H9 (cell line): ENCODE results near the gene AACS. TPM values are rescaled to one million over a fixed set of nuclear protein-coding genes. Genes with fewer than 3 reads are reported as not detected.

Experiments used
- DNase-seq: peaks from one replicate; pipeline ENCODE4 v3.0.0-alpha.2; 2017
- H2AFZ ChIP-seq: one replicate; pipeline ENCODE4 v1.6.1; 2013; ENCODE audit warnings: mild to moderate bottlenecking, low read length, control low read depth, moderate library complexity
- H2AK5ac ChIP-seq: 2 replicates; pipeline ENCODE4 v1.6.1; 2013; ENCODE audit warnings: low read length, control low read depth, mixed read lengths; ENCODE audit not compliant: insufficient read length
- H2BK120ac ChIP-seq: one replicate; pipeline ENCODE4 v1.6.1; 2013; ENCODE audit warnings: low read depth, mild to moderate bottlenecking, low read length, control low read depth, inconsistent platforms; ENCODE audit not compliant: poor library complexity, severe bottlenecking
- H2BK12ac ChIP-seq: 2 replicates; pipeline ENCODE4 v1.6.1; 2013; ENCODE audit warnings: low read length, control low read depth, mixed read lengths, low read depth; ENCODE audit not compliant: insufficient read length
- H2BK15ac ChIP-seq: 2 replicates; pipeline ENCODE4 v1.6.1; 2013; ENCODE audit warnings: low read depth, low read length, control low read depth
- H2BK20ac ChIP-seq: one replicate; pipeline ENCODE4 v1.6.1; 2013; ENCODE audit warnings: low read depth, mild to moderate bottlenecking, low read length, control low read depth, inconsistent platforms; ENCODE audit not compliant: poor library complexity, severe bottlenecking
- H2BK5ac ChIP-seq: 2 replicates; pipeline ENCODE4 v1.6.1; 2013; ENCODE audit warnings: low read length, control low read depth, mixed read lengths; ENCODE audit not compliant: insufficient read length
- H3K14ac ChIP-seq: 2 replicates; pipeline ENCODE4 v1.6.1; 2013; ENCODE audit warnings: low read length, control low read depth; ENCODE audit not compliant: insufficient read depth
- H3K18ac ChIP-seq: 2 replicates; pipeline ENCODE4 v1.6.1; 2013; ENCODE audit warnings: low read depth, mild to moderate bottlenecking, mixed read lengths, low read length, control low read depth; ENCODE audit not compliant: insufficient read length
- H3K23ac ChIP-seq: 2 replicates; pipeline ENCODE4 v1.6.1; 2013; ENCODE audit warnings: low read length, control low read depth, mixed read lengths, low read depth; ENCODE audit not compliant: insufficient read length
- H3K23me2 ChIP-seq: 2 replicates; pipeline ENCODE4 v1.6.1; 2013; ENCODE audit warnings: low read depth, mild to moderate bottlenecking, mixed read lengths, low read length, control low read depth; ENCODE audit not compliant: insufficient read length, poor library complexity, severe bottlenecking
- H3K27ac ChIP-seq: 2 replicates; pipeline ENCODE4 v1.5.1; 2013; ENCODE audit warnings: low read length, control low read depth, mixed read lengths, low read depth; ENCODE audit not compliant: insufficient read length
- H3K27me3 ChIP-seq: 2 replicates; pipeline ENCODE4 v1.6.1; 2013; ENCODE audit warnings: low read length, control low read depth, inconsistent platforms; ENCODE audit not compliant: insufficient read depth
- H3K4ac ChIP-seq: 2 replicates; pipeline ENCODE4 v1.6.1; 2013; ENCODE audit warnings: low read depth, mild to moderate bottlenecking, control low read depth, inconsistent platforms, low read length, moderate library complexity
- H3K4me1 ChIP-seq: 2 replicates; pipeline ENCODE4 v1.6.1; 2013; ENCODE audit warnings: low read length, control low read depth, inconsistent platforms; ENCODE audit not compliant: insufficient read depth
- H3K4me2 ChIP-seq: 2 replicates; pipeline ENCODE4 v1.6.1; 2013; ENCODE audit warnings: low read length, control low read depth, mixed read lengths; ENCODE audit not compliant: insufficient read length, insufficient read depth
- H3K56ac ChIP-seq: 2 replicates; pipeline ENCODE4 v1.6.1; 2013; ENCODE audit warnings: low read depth, mild to moderate bottlenecking, mixed read lengths, low read length, control low read depth; ENCODE audit not compliant: insufficient read length
- H3K79me1 ChIP-seq: 2 replicates; pipeline ENCODE4 v1.6.1; 2013; ENCODE audit warnings: low read depth, mild to moderate bottlenecking, moderate library complexity, low read length, control low read depth, inconsistent platforms; ENCODE audit not compliant: insufficient read depth, poor library complexity, severe bottlenecking
- H3K79me2 ChIP-seq: 2 replicates; pipeline ENCODE4 v1.6.1; 2013; ENCODE audit warnings: low read length, control low read depth, inconsistent platforms; ENCODE audit not compliant: insufficient read depth
- H3K9ac ChIP-seq: 2 replicates; pipeline ENCODE4 v1.6.1; 2013; ENCODE audit warnings: low read length, control low read depth, mixed read lengths; ENCODE audit not compliant: insufficient read length; ENCODE audit errors: extremely low read depth
- H3K9me3 ChIP-seq: one replicate; pipeline ENCODE4 v1.6.1; 2013; ENCODE audit warnings: low read depth, low read length, inconsistent platforms; ENCODE audit not compliant: control insufficient read depth
- H3T11ph ChIP-seq: one replicate; pipeline ENCODE4 v1.6.1; 2013; ENCODE audit warnings: mild to moderate bottlenecking, low read length, control low read depth, inconsistent platforms
- H4K20me1 ChIP-seq: one replicate; pipeline ENCODE4 v1.6.1; 2013; ENCODE audit not compliant: control insufficient read depth, insufficient read length, insufficient read depth
- H4K5ac ChIP-seq: 2 replicates; pipeline ENCODE4 v1.6.1; 2013; ENCODE audit warnings: low read depth, mild to moderate bottlenecking, mixed read lengths, low read length, control low read depth; ENCODE audit not compliant: insufficient read length
- H4K8ac ChIP-seq: replicated peaks from 2 replicates; pipeline ENCODE4 v1.6.1; 2013; ENCODE audit warnings: low read length, control low read depth, mixed read lengths, low read depth; ENCODE audit not compliant: insufficient read length
- H4K91ac ChIP-seq: 2 replicates; pipeline ENCODE4 v1.6.1; 2013; ENCODE audit warnings: low read depth, mild to moderate bottlenecking, moderate library complexity, mixed read lengths, low read length, control low read depth; ENCODE audit not compliant: insufficient read length
- H3K27ac Mint-ChIP-seq, 3 experiments: 2 replicates in 2 of 3; 3 replicates in 1 of 3; pipeline ENCODE4 v1.8.0; 2020 to 2021; ENCODE audit warnings: mixed read lengths in 3 of 3, mild to moderate bottlenecking in 1 of 3, moderate library complexity in 1 of 3
- H3K27me3 Mint-ChIP-seq: 2 replicates; pipeline ENCODE4 v1.8.0; 2021; ENCODE audit warnings: low read depth, mild to moderate bottlenecking, moderate library complexity, mixed read lengths
- H3K36me3 Mint-ChIP-seq, 3 experiments: 2 replicates in 2 of 3; 3 replicates in 1 of 3; pipeline ENCODE4 v1.8.0; 2020 to 2021; ENCODE audit warnings: low read depth in 3 of 3, mixed read lengths in 3 of 3; ENCODE audit not compliant: insufficient read depth in 1 of 3
- H3K4me1 Mint-ChIP-seq, 2 experiments: 2 replicates each; pipeline ENCODE4 v1.8.0; 2020; ENCODE audit warnings: mixed read lengths in 2 of 2
- H3K4me3 Mint-ChIP-seq, 2 experiments: 2 replicates in 1 of 2; 3 replicates in 1 of 2; pipeline ENCODE4 v1.8.0; 2020 to 2021; ENCODE audit warnings: mild to moderate bottlenecking in 2 of 2, mixed read lengths in 2 of 2, moderate library complexity in 1 of 2
- H3K9me3 Mint-ChIP-seq, 2 experiments: 2 replicates in 1 of 2; 3 replicates in 1 of 2; pipeline ENCODE4 v1.8.0; 2020; ENCODE audit warnings: mild to moderate bottlenecking in 2 of 2, mixed read lengths in 2 of 2, moderate library complexity in 1 of 2
- WGBS: extraction: QIAGEN DNeasy Blood & Tissue Kit; methylation state at CpG from one replicate; pipeline ENCODE4 v1.1.7; 2013; ENCODE audit warnings: missing lambda C conversion rate, low lambda C conversion rate, mixed read lengths; ENCODE audit not compliant: insufficient read length; ENCODE audit errors: extremely low coverage; 5-methylcytosine and 5-hydroxymethylcytosine counted together
- total RNA-seq: library from RNA; stranded (reverse); gene quantifications from 2 replicates; pipeline ENCODE4 v1.2.1, GENCODE V29; 2021
- TF ChIP-seq, protein P1 (sequence below): fragments of 200-600 bp; sonication (generic); conservative IDR thresholded peaks from 3 replicates; pipeline ENCODE4 v1.8.0; 2021; ENCODE audit warnings: antibody characterized with exemption, mild to moderate bottlenecking

Gene AACS
- total RNA-seq, 1 experiment from 2014 or later: 35.0 TPM

DNA sequence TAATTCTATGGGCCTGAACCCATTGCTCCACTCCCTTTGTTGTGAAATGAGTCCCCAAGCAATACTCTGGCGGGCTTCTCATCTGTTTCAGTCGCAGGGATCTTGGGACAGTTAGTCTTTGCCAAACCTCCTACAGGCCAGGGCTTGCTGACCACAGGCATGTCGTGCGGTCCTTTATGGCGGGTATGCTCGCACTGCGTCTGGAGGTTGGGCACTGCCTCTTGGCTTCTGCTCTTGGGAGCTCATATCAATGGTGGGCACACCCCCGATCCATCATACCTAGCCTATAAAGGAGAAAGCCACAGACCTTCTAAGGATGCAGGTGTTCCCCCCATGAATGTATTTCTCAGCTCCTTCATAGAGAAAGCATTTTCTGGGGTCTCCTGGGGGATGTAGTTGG, 99.3 kb downstream of the AACS start:
- Histone ChIP-seq H3K27me3 (no peaks in the 10 kb centered on the region), H4K5ac (no peak overlapping the region), H3K14ac (no peak overlapping the region), H3K79me2 (no peaks in the 10 kb centered on the region), H4K20me1 (no peaks in the 10 kb centered on the region), H3K23ac (no peak overlapping the region), H3K9me3 (no peaks in the 10 kb centered on the region), H2AK5ac (no peak overlapping the region), H2BK12ac (no peak overlapping the region), H3K4ac (no peak overlapping the region), H4K91ac (no peak overlapping the region), H3K4me2 (no peak overlapping the region), H2BK20ac (no peak overlapping the region), H3K4me1 (no peaks in the 10 kb centered on the region), H3K56ac (no peak overlapping the region), H2AFZ (no peak overlapping the region), H3K9ac (no peak overlapping the region), H3T11ph (no peak overlapping the region), H3K23me2 (no peaks in the 10 kb centered on the region), H2BK120ac (no peak overlapping the region), H3K18ac (no peak overlapping the region), H2BK5ac (no peak overlapping the region), H3K79me1 (no peaks in the 10 kb centered on the region), H3K27ac (no peak overlapping the region), H2BK15ac (no peak overlapping the region), H4K8ac (no peak overlapping the region)
- Mint-ChIP-seq H3K27ac (no peak overlapping the region), H3K27me3 (peaks cover 11% of the 10 kb centered on the region), H3K4me1 (peaks cover 0 to 5% of the 10 kb centered on the region in 2 experiments; a peak in 2 of 4 replicates), H3K4me3 (no peak overlapping the region), H3K9me3 (peaks cover 7 to 10% of the 10 kb centered on the region in 2 experiments), H3K36me3 (0 out of 7 replicates have a peak, but pooled peaks cover 0 to 1% (median 0%) of the 10 kb centered on the region in 3 experiments)
- WGBS: no CpG with 5 or more reads among the region's 8 CpGs
- no peak for DNase-seq
- TF ChIP-seq, protein P1, sequence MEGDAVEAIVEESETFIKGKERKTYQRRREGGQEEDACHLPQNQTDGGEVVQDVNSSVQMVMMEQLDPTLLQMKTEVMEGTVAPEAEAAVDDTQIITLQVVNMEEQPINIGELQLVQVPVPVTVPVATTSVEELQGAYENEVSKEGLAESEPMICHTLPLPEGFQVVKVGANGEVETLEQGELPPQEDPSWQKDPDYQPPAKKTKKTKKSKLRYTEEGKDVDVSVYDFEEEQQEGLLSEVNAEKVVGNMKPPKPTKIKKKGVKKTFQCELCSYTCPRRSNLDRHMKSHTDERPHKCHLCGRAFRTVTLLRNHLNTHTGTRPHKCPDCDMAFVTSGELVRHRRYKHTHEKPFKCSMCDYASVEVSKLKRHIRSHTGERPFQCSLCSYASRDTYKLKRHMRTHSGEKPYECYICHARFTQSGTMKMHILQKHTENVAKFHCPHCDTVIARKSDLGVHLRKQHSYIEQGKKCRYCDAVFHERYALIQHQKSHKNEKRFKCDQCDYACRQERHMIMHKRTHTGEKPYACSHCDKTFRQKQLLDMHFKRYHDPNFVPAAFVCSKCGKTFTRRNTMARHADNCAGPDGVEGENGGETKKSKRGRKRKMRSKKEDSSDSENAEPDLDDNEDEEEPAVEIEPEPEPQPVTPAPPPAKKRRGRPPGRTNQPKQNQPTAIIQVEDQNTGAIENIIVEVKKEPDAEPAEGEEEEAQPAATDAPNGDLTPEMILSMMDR: no peak
